ENCODE data around the gene PTPRG.
A peak's percentile ranks its signal among the peaks of the same experiment; 100 is the strongest.

Gene PTPRG

GRCh38 chr3:61526308-61526707 lies 35.1 kb upstream of the PTPRG start:
- no peak for DNase-seq (ENCODE audit: low read depth)
- H3K4me3 ChIP-seq (ENCODE audit: low read depth, low read length) = no peak overlapping the region
- TF ChIP-seq, protein P1, sequence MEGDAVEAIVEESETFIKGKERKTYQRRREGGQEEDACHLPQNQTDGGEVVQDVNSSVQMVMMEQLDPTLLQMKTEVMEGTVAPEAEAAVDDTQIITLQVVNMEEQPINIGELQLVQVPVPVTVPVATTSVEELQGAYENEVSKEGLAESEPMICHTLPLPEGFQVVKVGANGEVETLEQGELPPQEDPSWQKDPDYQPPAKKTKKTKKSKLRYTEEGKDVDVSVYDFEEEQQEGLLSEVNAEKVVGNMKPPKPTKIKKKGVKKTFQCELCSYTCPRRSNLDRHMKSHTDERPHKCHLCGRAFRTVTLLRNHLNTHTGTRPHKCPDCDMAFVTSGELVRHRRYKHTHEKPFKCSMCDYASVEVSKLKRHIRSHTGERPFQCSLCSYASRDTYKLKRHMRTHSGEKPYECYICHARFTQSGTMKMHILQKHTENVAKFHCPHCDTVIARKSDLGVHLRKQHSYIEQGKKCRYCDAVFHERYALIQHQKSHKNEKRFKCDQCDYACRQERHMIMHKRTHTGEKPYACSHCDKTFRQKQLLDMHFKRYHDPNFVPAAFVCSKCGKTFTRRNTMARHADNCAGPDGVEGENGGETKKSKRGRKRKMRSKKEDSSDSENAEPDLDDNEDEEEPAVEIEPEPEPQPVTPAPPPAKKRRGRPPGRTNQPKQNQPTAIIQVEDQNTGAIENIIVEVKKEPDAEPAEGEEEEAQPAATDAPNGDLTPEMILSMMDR (IDR thresholded peaks at IDR 0.05; ENCODE audit: low read depth, low read length, missing control alignments) = no peak
- in situ Hi-C loops (cut with HindIII; ENCODE audit: low sequenced_read_pairs) = no loop called here

DNA sequence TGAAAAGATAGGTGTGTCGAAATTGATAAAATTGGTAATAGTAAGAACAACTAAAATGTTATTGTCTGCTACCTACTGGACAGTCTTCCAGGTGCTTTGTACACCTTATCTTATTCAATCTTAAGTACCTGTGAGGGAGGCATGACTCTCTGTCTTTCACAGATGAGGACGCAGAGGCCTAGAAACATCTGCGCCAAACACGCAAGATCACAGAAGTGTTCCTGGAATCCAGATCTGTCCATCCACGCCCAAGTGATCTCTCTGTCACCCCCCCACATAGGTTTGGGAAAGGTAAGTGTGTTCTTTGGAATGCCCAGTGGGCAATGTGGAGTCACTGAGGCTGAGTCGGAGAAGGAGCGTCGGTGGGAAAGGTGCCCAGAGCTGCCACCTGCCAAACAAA lies 34.4 kb upstream of the PTPRG start:
- DNase-seq (ENCODE audit: low read depth) = no peak
- in situ Hi-C loops (cut with HindIII; ENCODE audit: low sequenced_read_pairs) = no loop called here
- TF ChIP-seq, protein P1 (IDR thresholded peaks at IDR 0.05; ENCODE audit: low read depth, low read length, missing control alignments) = no peak
- H3K4me3 ChIP-seq (ENCODE audit: low read depth, low read length) = no peak overlapping the region

DNA sequence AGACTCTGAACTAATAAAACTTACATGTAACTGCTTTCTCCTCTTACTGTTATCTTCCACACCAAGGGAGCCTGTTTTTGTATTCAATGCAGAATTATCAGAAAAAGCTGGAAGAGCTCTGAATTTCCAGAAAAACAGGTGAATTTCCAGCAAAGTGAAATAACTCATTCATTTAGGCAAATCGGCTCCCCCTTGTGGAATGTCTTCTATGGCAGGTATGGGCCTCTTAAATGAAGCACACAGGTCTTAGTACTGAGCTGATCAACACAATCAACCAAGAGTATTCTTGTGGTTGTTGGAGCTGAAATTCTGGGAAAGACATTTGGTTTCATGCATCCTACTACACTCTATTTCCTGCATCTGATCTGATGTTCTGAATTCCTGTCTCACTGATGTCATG lies 31.0 kb upstream of the PTPRG start:
- TF ChIP-seq, protein P1 (IDR thresholded peaks at IDR 0.05; ENCODE audit: low read depth, low read length, missing control alignments) = peak; percentile 67
- no peak overlapping the region for H3K4me3 ChIP-seq (ENCODE audit: low read depth, low read length)
- DNase-seq (ENCODE audit: low read depth) = peak; percentile 42
- in situ Hi-C loops (cut with HindIII; ENCODE audit: low sequenced_read_pairs) = no loop called here

DNA sequence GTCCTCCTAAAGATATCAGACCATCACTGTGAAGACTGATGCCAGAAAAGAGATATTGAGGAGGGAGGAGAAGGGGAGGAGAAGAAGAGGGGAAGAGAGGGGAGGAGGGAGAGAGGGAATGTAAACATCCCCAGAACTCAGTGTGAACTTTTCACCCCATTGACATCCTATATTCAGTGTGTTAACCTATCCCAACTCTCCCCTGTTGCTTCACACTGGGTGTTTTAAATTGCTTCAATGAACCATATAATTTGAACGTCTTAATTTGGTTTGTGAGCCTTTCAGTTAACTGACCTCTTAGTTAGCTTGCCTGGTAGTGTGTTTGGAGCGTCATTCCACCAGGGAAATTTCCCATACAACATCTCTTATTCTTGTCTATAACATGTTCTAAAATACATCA lies 29.8 kb upstream of the PTPRG start:
- TF ChIP-seq, protein P1 (IDR thresholded peaks at IDR 0.05; ENCODE audit: low read depth, low read length, missing control alignments) = no peak
- no peak for DNase-seq (ENCODE audit: low read depth)
- in situ Hi-C loops (cut with HindIII; ENCODE audit: low sequenced_read_pairs) = no loop called here
- H3K4me3 ChIP-seq (ENCODE audit: low read depth, low read length) = no peak overlapping the region

- in situ Hi-C loops (cut with HindIII; ENCODE audit: low sequenced_read_pairs) = no loop called here
- no peak for DNase-seq (ENCODE audit: low read depth)
- TF ChIP-seq, protein P1 (IDR thresholded peaks at IDR 0.05; ENCODE audit: low read depth, low read length, missing control alignments) = no peak
- H3K4me3 ChIP-seq (ENCODE audit: low read depth, low read length) = no peak overlapping the region
Measured at GRCh38 chr3:61532739-61533500, 28.5 kb upstream of the PTPRG start.

GRCh38 chr3:61535826-61536225 lies 25.5 kb upstream of the PTPRG start:
- TF ChIP-seq, protein P1 (IDR thresholded peaks at IDR 0.05; ENCODE audit: low read depth, low read length, missing control alignments) = no peak
- in situ Hi-C loops (cut with HindIII; ENCODE audit: low sequenced_read_pairs) = no loop called here
- no peak overlapping the region for H3K4me3 ChIP-seq (ENCODE audit: low read depth, low read length)
- no peak for DNase-seq (ENCODE audit: low read depth)

Measured in astrocyte of the cerebellum (primary cell).